GM13977 (cell line): ENCODE data around the gene DTX1.

Experiments
- DNase-seq: peaks from one replicate; pipeline ENCODE4 v3.0.0; 2012; ENCODE audit warnings: low spot score
- CTCF ChIP-seq: IDR thresholded peaks from 2 replicates; pipeline ENCODE4 v1.5.1; 2012; ENCODE audit warnings: mild to moderate bottlenecking, control low read depth; ENCODE audit not compliant: insufficient read depth; ENCODE audit errors: extremely low read depth, missing control alignments
- in situ Hi-C: fragments of 300-500 bp; cut with MboI; formaldehyde crosslinking; loops from one replicate; pipeline ENCODE4 v1.12.0; 2022; ENCODE audit warnings: low sequenced_read_pairs, low pct_unique_long_range_greater_than_20kb, mixed read lengths, inconsistent platforms; ENCODE audit not compliant: unreplicated experiment

The DTX1 gene

GRCh38 chr12:113105606-113106271, 49.2 kb downstream of the DTX1 start:
- in situ Hi-C loops = no loop called here
- no peak for DNase-seq
- no peak for TF ChIP-seq CTCF

GRCh38 chr12:113106361-113106760, 49.8 kb downstream of the DTX1 start:
- DNase-seq = no peak
- in situ Hi-C loops = no loop called here
- TF ChIP-seq CTCF = no peak

- no peak for DNase-seq
- in situ Hi-C loops = no loop called here
- no peak for TF ChIP-seq CTCF
Observed at GRCh38 chr12:113108308-113108707, 51.8 kb downstream of the DTX1 start.

- no peak for TF ChIP-seq CTCF
- in situ Hi-C loops = no loop called here
- no peak for DNase-seq
Observed at GRCh38 chr12:113109360-113109759, 52.8 kb downstream of the DTX1 start.

GRCh38 chr12:113109872-113110599, 53.5 kb downstream of the DTX1 start:
- no peak for DNase-seq
- in situ Hi-C loops = no loop called here
- TF ChIP-seq CTCF = no peak

- in situ Hi-C loops = no loop called here
Observed at GRCh38 chr12:113111247-113111646, 54.7 kb downstream of the DTX1 start.

More at GRCh38 chr12:113111247-113111646, 54.7 kb downstream of the DTX1 start:
- TF ChIP-seq CTCF = no peak
- no peak for DNase-seq
